ENCODE data around the gene SBF1.
"Not testable (repeated sequence)": the region's sequence is repeated elsewhere in the genome, so short reads cannot be mapped to it uniquely, and the experiment has no call there.

Gene SBF1

DNA sequence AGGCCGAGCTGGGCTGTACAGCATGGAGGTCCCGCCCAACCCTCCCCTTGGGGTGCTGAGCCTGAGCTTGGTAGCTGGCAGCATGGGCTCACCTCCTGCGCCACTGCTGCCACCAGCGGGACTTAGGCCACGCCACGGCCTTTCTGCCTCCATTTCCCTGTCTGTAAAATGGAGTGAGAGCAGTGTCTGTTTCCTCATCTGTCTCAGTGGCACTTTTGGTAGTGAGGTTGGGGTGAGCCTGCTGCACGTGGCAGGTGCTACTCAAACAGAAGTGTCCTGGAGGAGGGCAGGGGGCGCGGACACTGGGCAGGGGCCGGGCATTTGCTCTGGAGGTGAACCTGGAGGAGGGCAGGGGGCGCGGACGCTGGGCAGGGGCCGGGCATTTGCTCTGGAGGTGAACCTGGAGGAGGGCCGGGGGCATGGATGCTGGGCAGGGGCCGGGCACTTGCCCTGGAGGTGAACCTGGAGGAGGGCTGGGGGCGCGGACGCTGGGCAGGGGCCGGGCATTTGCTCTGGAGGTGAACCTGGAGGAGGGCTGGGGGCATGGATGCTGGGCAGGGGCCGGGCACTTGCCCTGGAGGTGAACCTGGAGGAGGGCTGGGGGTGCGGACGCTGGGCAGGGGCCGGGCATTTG is 41.8 kb downstream of the SBF1 start:
- DNase-seq = not testable (repeated sequence)

DNA sequence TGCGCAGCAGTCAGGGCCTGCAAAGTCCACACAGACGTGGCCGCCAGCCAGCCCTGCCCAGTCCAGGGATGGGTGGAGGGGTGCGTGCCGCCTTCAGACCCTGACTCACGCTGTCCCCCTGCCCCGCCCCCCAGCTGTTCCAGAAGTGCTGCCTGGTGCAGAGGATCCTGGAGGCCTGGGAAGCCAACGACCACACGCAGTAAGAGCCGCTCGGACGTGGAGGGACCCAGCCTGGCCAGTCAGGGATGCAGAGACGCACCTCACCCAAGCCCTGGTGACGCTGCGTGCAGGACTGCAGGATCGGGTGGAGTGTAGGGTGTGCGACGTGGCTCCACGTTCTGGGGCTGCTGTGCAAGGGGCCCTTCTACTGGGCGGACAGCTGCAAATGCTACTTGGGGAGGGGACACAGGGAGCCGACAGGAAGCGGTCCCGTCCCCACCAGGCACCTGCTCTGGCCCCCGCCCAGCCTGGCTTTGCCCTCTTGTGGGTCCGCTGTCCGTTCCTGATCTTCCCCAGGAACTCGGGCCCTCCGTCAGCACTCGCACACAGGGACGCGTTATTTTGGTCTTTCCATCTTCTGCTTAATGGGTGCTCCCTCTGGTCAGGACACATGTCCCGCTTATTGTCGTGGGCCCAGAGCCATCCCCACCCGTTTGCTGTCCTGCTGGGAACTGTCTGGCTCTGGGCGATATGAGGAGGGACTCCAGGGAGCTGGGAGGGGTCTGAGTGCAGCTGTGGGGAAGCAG is 42.5 kb downstream of the SBF1 start:
- DNase-seq = no peak

DNA sequence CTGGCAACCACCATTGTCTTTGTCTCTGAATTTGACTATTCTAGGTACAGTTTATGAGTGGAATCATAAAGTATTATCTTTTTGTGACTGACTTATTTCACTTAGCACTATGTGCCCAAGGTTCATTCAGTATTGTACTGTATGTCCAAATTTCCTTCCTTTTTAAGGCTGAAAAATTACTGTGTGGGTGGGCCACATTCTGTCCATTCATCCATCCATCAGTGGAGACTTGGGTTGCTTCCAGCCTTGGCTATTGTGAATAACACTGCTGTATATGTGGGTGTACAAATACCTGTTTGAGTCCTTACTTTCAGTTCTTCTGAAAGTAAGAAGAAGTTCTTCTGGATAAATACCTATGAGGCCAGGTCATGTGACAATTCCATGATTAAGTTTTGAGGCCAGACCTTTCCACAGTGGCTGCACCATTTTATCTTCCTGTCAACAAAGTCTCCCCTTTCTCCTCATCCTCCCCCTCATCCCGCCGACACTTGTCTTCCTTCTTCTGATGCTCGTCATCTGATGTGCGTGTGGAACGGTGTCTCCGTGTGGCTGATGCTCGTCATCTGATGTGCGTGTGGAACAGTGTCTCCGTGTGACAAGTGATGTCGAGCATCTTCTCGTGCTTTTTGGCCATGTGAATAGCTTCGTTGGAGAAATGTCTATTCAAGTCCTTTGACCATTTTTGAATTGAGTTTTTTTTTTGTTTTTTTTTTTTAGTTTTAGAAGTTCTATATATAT is 49.5 kb downstream of the SBF1 start:
- no peak for DNase-seq

DNA sequence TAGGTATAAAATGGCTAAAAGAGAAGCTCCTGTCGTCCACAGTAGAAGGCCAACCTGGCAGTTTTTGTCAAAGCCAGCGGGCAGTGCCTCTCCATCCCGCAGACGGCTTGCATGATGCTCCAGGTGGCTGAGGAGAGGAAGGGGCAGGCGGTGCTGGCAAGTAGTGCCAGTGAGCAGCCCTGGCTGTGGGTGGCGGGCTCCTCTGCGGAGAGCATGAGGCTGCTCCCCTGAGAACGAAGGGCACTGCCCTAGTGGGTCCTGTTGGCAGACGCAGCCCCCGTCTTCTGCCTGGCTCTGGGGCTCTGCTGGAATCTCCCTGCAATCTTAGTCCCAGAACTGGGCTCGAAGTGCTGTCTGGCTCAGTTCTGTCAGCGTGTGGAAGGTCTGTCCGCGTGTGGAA is 50.9 kb downstream of the SBF1 start:
- DNase-seq = no peak

- DNase-seq = no peak
Measured at GRCh38 chr22:50422961-50423815, 51.6 kb downstream of the SBF1 start.

- DNase-seq = no peak
Measured at GRCh38 chr22:50422046-50422445, 52.8 kb downstream of the SBF1 start.

DNA sequence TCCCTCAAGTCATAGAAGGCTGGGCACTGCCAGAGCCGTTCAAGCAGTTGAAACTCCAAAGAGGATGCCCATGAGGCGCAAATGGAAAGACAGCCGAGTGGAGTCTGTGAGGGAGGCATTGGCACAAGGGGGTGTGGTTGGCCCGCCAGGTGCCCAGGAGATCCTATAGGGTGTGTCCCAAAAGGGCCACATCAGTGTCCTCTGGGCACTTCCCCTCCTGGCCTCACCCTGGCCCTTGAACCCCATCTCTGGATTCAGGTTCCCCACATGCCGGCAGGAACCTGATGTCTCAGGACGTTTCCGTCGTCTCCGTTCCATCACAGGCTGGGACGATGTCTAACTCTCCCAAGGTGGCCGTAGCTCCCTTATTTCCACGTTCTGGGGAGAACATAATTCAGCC is 54.3 kb downstream of the SBF1 start:
- no peak for DNase-seq

- DNase-seq = no peak
Measured at GRCh38 chr22:50420015-50420414, 54.8 kb downstream of the SBF1 start.

DNA sequence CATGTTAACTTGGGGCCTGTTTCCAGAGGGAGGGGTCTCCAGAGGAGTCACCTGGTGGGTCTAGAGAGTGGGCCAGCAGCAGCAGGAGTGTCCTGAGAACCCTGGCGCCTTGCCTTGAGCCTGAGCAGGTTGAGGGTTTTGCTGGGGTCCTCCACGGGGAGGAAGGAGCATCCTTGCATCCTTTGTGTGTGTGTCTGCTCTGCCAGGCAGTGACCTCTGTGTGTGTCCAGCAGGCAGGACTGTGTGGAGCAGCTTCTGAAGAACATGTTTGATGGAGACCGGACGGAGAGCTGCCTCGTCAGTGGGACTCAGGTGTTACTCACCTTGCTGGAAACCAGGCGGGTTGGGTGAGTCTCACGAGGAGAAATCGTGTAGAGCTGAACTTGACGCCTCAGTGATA is 55.7 kb downstream of the SBF1 start:
- DNase-seq = no peak

- DNase-seq = no peak
Measured at GRCh38 chr22:50418624-50419023, 56.2 kb downstream of the SBF1 start.

DNA sequence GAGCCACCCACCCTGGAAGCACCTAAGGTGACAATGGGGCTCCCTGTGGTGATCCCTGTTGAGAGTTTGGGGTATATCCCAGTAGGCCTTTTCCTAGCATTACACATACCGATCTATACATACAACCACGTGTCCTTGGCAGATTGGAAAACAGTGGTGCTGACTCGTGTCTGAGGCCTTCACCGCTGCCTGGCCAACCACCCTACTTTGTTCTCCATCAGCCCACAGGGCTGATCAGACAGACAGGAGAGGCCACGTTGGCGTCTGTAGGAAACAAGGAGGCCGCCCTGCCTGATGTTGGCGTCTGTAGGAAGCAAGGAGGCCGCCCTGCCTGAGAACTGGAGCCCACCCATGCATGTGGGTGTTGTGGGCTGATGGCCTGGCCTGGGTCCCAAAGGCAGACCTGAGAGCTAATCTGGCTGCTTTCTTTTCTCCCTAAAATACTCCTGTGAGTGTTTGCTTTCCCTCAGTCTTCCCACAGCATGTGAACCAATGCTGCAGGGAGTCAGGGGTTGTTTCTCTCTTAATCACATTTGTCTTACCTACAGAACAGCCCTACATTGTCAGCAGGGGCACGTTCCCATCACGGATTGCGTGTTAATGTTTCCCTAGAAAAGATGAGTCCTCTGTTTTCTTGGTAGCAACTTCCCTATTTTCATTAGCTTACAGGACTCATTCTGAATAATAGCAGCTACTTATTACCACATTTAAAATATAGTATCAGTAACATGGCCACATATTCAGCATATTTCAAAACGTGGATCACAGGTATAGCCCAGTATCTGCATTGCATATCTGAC is 57.2 kb downstream of the SBF1 start:
- DNase-seq = no peak

- DNase-seq = no peak
Measured at GRCh38 chr22:50416996-50417395, 57.8 kb downstream of the SBF1 start.

DNA sequence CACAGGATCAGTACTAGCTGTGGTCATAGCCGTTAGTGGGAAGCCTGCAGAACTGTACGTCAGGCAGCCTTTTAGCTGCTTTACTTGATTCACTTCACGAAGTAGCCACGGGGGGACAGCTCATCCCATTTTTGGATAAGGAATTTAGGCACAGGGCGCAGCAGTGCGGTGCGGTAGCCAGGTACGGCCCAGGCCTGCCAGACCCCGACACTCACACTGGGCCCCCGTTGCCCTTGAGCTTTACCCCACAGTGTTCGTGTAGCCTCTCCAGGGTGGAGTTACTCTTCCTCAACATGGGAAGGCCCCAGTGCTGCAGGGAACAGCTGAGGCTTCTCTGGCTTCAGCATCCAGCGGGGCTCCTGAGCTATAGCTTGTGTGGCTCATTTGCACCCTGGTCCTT is 59.4 kb downstream of the SBF1 start:
- no peak for DNase-seq

- DNase-seq = no peak
Measured at GRCh38 chr22:50414476-50415248, 60.2 kb downstream of the SBF1 start.

DNA sequence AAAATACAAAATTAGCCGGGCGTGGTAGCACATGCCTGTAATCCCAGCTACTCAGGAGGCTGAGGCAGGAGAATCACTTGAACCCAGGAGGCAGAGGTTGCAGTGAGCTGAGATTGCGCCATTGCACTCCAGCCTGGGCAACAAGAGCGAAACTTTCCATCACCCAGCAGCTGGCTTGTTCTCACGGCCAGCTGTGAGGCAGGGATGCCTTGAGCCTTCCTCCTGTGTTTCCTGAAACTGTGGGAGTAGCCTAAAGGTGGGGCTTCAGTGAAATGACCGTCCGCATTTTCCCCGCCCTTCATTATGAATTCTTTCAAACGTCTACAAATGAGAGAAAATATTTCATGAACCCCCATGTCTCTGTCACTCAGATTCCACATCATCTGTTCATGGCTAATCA is 65.9 kb downstream of the SBF1 start:
- not testable (repeated sequence) for DNase-seq

DNA sequence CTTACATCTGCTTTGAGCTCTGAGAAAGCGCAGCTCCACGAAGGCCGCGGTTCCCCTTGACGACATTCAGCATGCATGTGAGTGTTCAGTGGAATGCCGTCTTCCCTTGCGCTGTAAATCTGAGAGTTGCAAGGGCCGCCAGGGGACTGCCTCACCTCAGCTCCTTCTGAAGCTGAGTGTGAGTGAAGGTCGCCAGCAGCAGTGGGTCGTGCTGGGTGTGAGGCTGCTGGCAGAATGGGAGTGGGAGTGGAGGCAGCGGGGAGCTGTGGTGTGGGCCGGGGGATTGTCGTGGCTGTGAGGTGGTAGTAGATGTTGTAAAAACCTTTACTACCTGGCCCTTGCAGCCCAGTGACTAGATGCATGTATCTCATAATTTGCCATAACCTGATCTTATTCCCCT is 66.5 kb downstream of the SBF1 start:
- DNase-seq = no peak

GRCh38 chr22:50406416-50407170 is 68.2 kb downstream of the SBF1 start:
- DNase-seq = no peak

DNA sequence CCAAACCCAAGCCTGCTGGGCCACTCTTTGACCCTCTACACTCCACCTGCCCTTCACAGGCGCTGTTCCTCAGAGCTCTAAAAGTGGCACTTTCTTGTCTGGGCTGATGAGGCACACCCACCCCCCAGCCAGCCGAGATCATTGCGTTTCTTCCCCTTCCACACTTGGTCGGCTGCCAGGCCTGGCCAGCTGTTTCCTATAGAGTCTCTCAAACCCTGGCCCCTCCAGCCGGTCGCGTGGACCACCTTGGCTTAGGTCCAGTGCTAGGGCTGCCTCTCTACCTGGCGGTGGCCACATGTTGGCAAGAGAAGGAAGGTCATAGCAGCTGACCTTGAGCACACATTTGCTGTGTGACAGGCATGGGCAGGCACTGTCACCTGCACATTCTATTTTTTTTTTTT is 71.1 kb downstream of the SBF1 start:
- DNase-seq = peak; percentile 16

DNA sequence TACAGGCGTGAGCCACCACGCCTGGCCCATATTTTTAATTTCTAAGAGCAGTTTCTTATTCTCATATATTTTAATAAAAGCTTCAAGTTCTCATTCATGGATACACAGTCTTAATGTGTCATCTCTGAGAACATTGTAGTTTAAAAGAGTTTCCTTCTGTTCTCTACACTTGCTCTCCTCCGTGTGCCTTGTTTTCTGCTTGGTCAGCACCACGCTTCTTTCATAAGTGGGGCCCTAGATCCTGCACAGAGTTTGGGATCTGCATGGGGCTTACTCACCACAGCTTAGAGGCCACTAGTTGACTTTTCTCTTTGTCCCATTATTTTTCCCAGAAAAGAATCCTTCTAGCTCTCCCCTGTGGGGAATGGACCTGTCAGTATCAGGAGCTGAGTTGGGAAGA is 72.9 kb downstream of the SBF1 start:
- DNase-seq = no peak

GRCh38 chr22:50400931-50401330 is 73.9 kb downstream of the SBF1 start:
- no peak for DNase-seq
